SK-N-SH (cell line): ENCODE data around the gene PDE4D. TPM values are rescaled to one million over a fixed set of nuclear protein-coding genes. Genes with fewer than 3 reads are reported as not detected.

Experiments used
- CTCF ChIA-PET: fragments of 300-600, 350-600 bp; formaldehyde crosslinking; extraction: SDS; loops from one replicate; lab custom pipeline; 2021; lab: Yijun Ruan, JAX
- POLR2A ChIA-PET: fragments of 350-600 bp; sonication (Branson Sonifier 250); formaldehyde crosslinking; extraction: SDS; loops from one replicate; lab custom pipeline; 2020; ENCODE audit warnings: antibody characterized with exemption, inconsistent platforms; lab: Yijun Ruan, JAX
- DNase-seq: peaks from one replicate; pipeline ENCODE4 v3.0.0; 2012
- H2AFZ ChIP-seq: fragments of 200-600 bp; sonication (generic); 2 replicates; pipeline ENCODE4 v1.8.1; 2016; ENCODE audit warnings: antibody characterized with exemption, mild to moderate bottlenecking, low read depth
- H3F3A ChIP-seq: fragments of 200-600 bp; sonication (generic); replicated peaks from 2 replicates; pipeline ENCODE3; 2016; ENCODE audit warnings: antibody characterized with exemption, mild to moderate bottlenecking; ENCODE audit not compliant: insufficient read depth
- H3K27ac ChIP-seq, 2 experiments: fragments of 200-500 bp in 1 of 2; fragments of 200-600 bp in 1 of 2; sonication (Bioruptor generic) in 1 of 2; sonication (generic), shearing (Covaris generic) in 1 of 2; 2 replicates each; pipeline versions ENCODE4 v1.5.1 to v1.6.1; 2014 to 2016; ENCODE audit warnings: low read depth in 2 of 2, inconsistent platforms in 1 of 2, low read length in 1 of 2, mild to moderate bottlenecking in 1 of 2, mixed read lengths in 1 of 2
- H3K27me3 ChIP-seq: fragments of 200-600 bp; sonication (generic), shearing (Covaris generic); 2 replicates; pipeline ENCODE4 v1.6.1; 2016; ENCODE audit warnings: mixed run types; ENCODE audit not compliant: insufficient read depth
- H3K36me3 ChIP-seq, 2 experiments: fragments of 200-500 bp in 1 of 2; fragments of 200-600 bp in 1 of 2; sonication (Bioruptor generic) in 1 of 2; sonication (generic) in 1 of 2; replicated peaks in 1 of 2; 2 replicates each; pipeline versions ENCODE3 to v1.5.1; 2014 to 2016; ENCODE audit warnings: low read length in 1 of 2, mild to moderate bottlenecking in 1 of 2; ENCODE audit not compliant: insufficient read depth in 2 of 2, control insufficient read depth in 1 of 2
- H3K4me1 ChIP-seq, 2 experiments: fragments of 200-500 bp in 1 of 2; fragments of 200-600 bp in 1 of 2; sonication (Bioruptor generic) in 1 of 2; sonication (generic), shearing (Covaris generic) in 1 of 2; 2 replicates each; pipeline versions ENCODE4 v1.5.1 to v1.6.1; 2014 to 2016; ENCODE audit warnings: low read depth in 1 of 2, low read length in 1 of 2, mixed run types in 1 of 2; ENCODE audit not compliant: insufficient read depth in 2 of 2, control insufficient read depth in 1 of 2
- H3K4me2 ChIP-seq: fragments of 200-600 bp; sonication (generic), shearing (Covaris generic); 2 replicates; pipeline ENCODE4 v1.6.1; 2017; ENCODE audit warnings: mixed run types
- H3K4me3 ChIP-seq, 2 experiments: fragments of 200-500 bp in 1 of 2; fragments of 200-600 bp in 1 of 2; sonication (Bioruptor generic) in 1 of 2; sonication (generic), shearing (Covaris generic) in 1 of 2; 2 replicates each; pipeline versions ENCODE4 v1.5.1 to v1.8.1; 2014 to 2016; ENCODE audit warnings: low read depth in 2 of 2, inconsistent platforms in 1 of 2, low read length in 1 of 2, mild to moderate bottlenecking in 1 of 2, mixed read lengths in 1 of 2, moderate library complexity in 1 of 2
- H3K79me2 ChIP-seq: fragments of 200-600 bp; sonication (generic); 2 replicates; pipeline ENCODE4 v1.8.1; 2017; ENCODE audit warnings: mild to moderate bottlenecking; ENCODE audit not compliant: insufficient read depth
- H3K9ac ChIP-seq: fragments of 200-600 bp; sonication (generic); 2 replicates; pipeline ENCODE4 v1.6.1; 2017; ENCODE audit warnings: mixed run types
- H3K9me2 ChIP-seq: fragments of 200-600 bp; sonication (generic); 2 replicates; pipeline ENCODE4 v1.6.1; 2017; ENCODE audit warnings: mixed run types
- H3K9me3 ChIP-seq: fragments of 200-600 bp; sonication (generic); 2 replicates; pipeline ENCODE4 v1.6.1; 2017; ENCODE audit warnings: mixed run types, mild to moderate bottlenecking, moderate library complexity
- H4K20me1 ChIP-seq: fragments of 200-600 bp; sonication (generic); 2 replicates; pipeline ENCODE4 v1.6.1; 2017; ENCODE audit warnings: mild to moderate bottlenecking, mixed run types; ENCODE audit not compliant: insufficient read depth
- CHD2 ChIP-seq: fragments of 150-350 bp; IDR thresholded peaks from 2 replicates; pipeline ENCODE4 v1.6.1; 2018; ENCODE audit warnings: low read length; ENCODE audit not compliant: partially characterized antibody
- CTCF ChIP-seq: fragments of 200-600 bp; sonication (generic); IDR thresholded peaks from 2 replicates; pipeline ENCODE4 v1.6.1; 2017; ENCODE audit warnings: antibody characterized with exemption, mild to moderate bottlenecking, moderate library complexity
- FOSL2 ChIP-seq: IDR thresholded peaks from 2 replicates; pipeline ENCODE4 v1.4.0; 2012; ENCODE audit warnings: low read depth, mild to moderate bottlenecking, moderate library complexity, borderline replicate concordance
- FOXJ3 ChIP-seq: sonication (generic); formaldehyde crosslinking; IDR thresholded peaks from 2 replicates; pipeline ENCODE4 v1.5.1; 2020; ENCODE audit warnings: mild to moderate bottlenecking, missing genetic modification reagents
- GABPA ChIP-seq: IDR thresholded peaks from 2 replicates; pipeline ENCODE4 v1.4.0; 2012; ENCODE audit warnings: low read depth, mild to moderate bottlenecking
- GATA2 ChIP-seq: sonication (generic); formaldehyde crosslinking; IDR thresholded peaks from 2 replicates; pipeline ENCODE4 v1.5.0; 2020; ENCODE audit warnings: mild to moderate bottlenecking, missing genetic modification reagents
- MAX ChIP-seq: IDR thresholded peaks from 2 replicates; pipeline ENCODE4 v1.4.0; 2012; ENCODE audit warnings: low read depth
- NFIC ChIP-seq: IDR thresholded peaks from 2 replicates; pipeline ENCODE4 v1.4.0; 2012; ENCODE audit warnings: borderline replicate concordance
- NRF1 ChIP-seq: IDR thresholded peaks from 2 replicates; pipeline ENCODE4 v1.6.1; 2012; ENCODE audit warnings: low read depth, mild to moderate bottlenecking, low read length
- PBX3 ChIP-seq: IDR thresholded peaks from 2 replicates; pipeline ENCODE4; 2012
- RAD21 ChIP-seq: IDR thresholded peaks from 2 replicates; pipeline ENCODE4 v1.6.1; 2012; ENCODE audit warnings: mild to moderate bottlenecking, low read length
- RFX5 ChIP-seq: IDR thresholded peaks from 2 replicates; pipeline ENCODE4 v1.6.1; 2012; ENCODE audit warnings: mild to moderate bottlenecking, improper control_type of control experiment, low read length
- RXRA ChIP-seq: IDR thresholded peaks from 2 replicates; pipeline ENCODE4 v1.4.0; 2012; ENCODE audit warnings: low read depth, mild to moderate bottlenecking, borderline replicate concordance
- SIN3A ChIP-seq: IDR thresholded peaks from 2 replicates; pipeline ENCODE4 v1.6.1; 2012; ENCODE audit warnings: low read depth, mild to moderate bottlenecking, low read length, moderate library complexity, borderline replicate concordance
- SMC3 ChIP-seq: IDR thresholded peaks from 2 replicates; pipeline ENCODE4 v1.6.1; 2012; ENCODE audit warnings: low read depth, low read length, improper control_type of control experiment
- TAF1 ChIP-seq: IDR thresholded peaks from 2 replicates; pipeline ENCODE4 v1.6.1; 2012; ENCODE audit warnings: low read depth, mild to moderate bottlenecking, low read length, moderate library complexity, borderline replicate concordance
- USF1 ChIP-seq: IDR thresholded peaks from 2 replicates; pipeline ENCODE4 v1.4.0; 2012; ENCODE audit warnings: low read depth, borderline replicate concordance
- ZBTB33 ChIP-seq: IDR thresholded peaks from 2 replicates; pipeline ENCODE4 v1.4.0; 2012; ENCODE audit warnings: low read depth, borderline replicate concordance
- WGBS: methylation state at CpG from one replicate; pipeline ENCODE4 v1.1.6; 2017; ENCODE audit warnings: low lambda C conversion rate; 5-methylcytosine and 5-hydroxymethylcytosine counted together
- polyA plus RNA-seq, 3 experiments: library from polyadenylated mRNA; depleted of rRNA; stranded (reverse); fragments of >200 nt; gene quantifications; 2 replicates each; pipeline ENCODE4 v1.2.3, GENCODE V29; 2012

Gene PDE4D
- polyA plus RNA-seq, 1 of the 3 experiments (the other 2 are of a cell fraction) = 2.4 TPM

- Histone ChIP-seq H3K9ac (no peak overlapping the region), H3F3A (no peaks in the 10 kb centered on the region), H2AFZ (no peak overlapping the region), H3K4me1 (peaks cover 0 to 16% of the 10 kb centered on the region in 2 experiments; a peak in 2 of 4 replicates), H4K20me1 (no peaks in the 10 kb centered on the region), H3K9me3 (no peaks in the 10 kb centered on the region), H3K4me2 (no peak overlapping the region), H3K27me3 (no peaks in the 10 kb centered on the region), H3K4me3 (no peak overlapping the region), H3K27ac (peak overlapping the region in 1 of 2 experiments; percentile 52; a peak in 1 of 4 replicates), H3K36me3 (no peaks in the 10 kb centered on the region), H3K79me2 (no peaks in the 10 kb centered on the region), H3K9me2 (no peaks in the 10 kb centered on the region)
- ChIA-PET CTCF (interaction anchor here (1.4 kb wide), 1 partner anchor 71 kb away, joined by 3 read pairs; no protein-coding TSS in a partner anchor), POLR2A (no interaction called here)
- no peak for DNase-seq
- WGBS = 70% methylated on average over 9 of the region's 9 CpGs
- TF ChIP-seq ZBTB33 (no peak), NFIC (no peak), CHD2 (no peak), USF1 (no peak), PBX3 (no peak), NRF1 (no peak), SIN3A (no peak), GATA2 (no peak), TAF1 (no peak), GABPA (no peak), SMC3 (no peak), FOSL2 (no peak), RFX5 (no peak), RAD21 (no peak), CTCF (no peak), FOXJ3 (CRISPR knock-in tag) (no peak), MAX (no peak), RXRA (no peak)
These were observed 789.0 kb downstream of the PDE4D start for GRCh38 chr5:59104400-59105127.
